NCI-H1105 treated with DMSO at 0.1 percent for 48 hours (cell line): ENCODE results near the gene IYD.
"Not testable (repeated sequence)": the region's sequence is repeated elsewhere in the genome, so short reads cannot be mapped to it uniquely, and the experiment has no call there.

Experiments
- DNase-seq: peaks from one replicate; lab custom pipeline; 2025; lab: John Stamatoyannopoulos, UW

The IYD gene

GRCh38 chr6:150352321-150353296 is 16.2 kb upstream of the IYD start:
- no peak for DNase-seq

DNA sequence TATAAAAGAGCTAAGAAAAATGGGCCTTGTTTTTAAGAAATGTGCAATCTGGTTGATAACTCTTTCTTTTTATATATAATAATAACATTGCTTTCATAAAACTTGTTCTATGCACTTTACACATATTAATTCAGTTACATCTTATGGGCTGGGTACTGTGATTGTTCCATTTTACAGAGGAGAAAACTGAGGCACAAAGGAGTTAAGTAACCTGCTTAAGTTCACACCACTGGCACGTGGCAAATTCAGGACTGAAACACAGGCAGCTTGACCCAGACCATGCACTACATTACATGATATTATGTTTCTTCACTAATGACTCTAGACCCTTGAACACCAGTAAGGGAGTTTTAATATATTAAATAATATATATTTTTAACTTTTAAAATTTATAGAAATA is 15.4 kb upstream of the IYD start:
- no peak for DNase-seq

GRCh38 chr6:150354754-150355571 is 13.8 kb upstream of the IYD start:
- no peak for DNase-seq

DNA sequence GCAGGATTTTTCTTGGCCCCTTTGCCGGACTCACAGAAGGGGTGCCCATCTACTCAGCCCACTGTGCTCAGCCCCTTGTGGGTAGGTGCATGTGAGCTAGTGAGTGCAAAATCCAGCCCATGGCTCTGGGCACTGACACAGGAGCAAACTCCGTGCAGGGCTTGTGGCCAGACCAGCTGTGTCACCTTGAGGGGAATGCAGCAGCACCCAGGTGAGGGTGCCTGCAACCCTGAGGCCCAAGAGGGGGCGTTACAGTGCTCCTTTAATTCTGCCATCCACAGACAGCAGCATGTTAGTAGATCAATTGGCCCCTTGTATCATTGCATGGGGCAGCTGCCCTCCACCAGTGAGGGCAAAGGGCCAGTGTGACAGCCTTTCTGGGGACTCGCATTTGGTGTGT is 12.9 kb upstream of the IYD start:
- DNase-seq = no peak

- DNase-seq = no peak
These were observed 6.9 kb upstream of the IYD start for GRCh38 chr6:150361876-150362275.

DNA sequence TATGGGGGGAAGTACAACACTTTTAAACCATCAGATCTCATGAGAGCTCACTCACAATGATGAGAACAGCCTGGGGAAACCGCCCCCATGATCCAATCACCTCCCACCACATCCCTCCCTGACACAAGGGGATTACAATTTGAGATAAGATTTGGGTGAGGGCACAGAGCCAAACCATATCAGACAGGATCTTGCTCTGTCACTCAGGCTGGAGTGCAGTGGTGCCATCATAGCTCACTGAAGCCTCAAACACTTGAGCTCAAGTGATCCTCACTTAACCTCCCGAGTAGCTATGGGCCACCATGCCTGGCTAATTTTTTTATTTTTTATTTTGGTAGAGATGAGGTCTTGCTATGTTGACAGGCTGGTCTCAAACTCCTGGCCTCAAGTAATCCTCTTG is 5.1 kb upstream of the IYD start:
- DNase-seq = no peak

DNA sequence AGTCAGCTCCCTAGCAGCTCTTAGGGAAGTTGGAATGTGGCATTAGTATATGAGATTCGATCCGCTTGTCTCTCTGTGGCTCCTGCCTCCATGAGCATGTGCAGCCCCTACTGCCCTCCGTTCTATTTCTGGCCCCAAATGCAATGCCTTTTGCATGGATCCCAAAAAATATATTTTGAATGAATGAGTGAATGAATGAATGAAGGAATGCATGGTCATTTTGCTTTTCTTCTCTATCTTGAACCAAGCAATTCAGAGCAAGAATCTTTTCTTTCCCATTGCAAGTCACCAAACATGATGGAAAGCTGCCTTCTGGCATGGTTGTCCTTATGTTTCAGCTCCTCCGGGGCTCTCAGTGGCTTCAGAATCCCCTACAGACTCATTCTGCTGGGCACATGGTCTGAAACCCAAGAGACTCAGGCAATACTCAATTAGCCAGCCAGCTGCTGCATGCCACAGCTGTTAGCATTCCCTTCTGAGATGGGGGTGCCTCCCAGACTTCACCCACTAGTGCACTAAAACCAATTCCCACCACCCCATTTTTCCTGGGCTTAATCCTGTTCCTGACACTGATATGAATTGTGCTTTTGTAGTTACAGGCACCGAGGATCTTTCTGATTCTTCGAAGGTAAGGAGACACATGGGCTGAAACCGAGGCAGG is 2.6 kb upstream of the IYD start:
- DNase-seq = no peak

DNA sequence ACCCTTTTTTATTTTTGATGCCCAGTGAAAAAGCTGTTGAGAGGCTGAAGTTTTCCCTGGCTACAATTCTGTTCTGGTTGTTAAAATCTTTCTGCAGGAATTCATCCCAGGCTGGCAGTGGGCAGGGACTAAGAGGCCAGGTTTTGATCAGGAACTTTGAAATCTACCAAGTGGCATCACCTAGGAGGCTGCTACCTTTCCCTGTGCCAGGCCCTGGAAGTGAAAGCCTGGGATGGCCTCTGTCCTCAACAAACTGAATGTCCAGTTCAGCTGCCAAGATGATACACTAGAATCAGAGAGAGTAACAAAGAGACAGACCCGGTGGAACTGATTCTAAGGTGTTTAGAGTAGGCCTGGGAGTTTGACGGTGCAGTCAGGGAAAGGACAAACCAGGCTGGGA is 596 bp downstream of the IYD start:
- no peak for DNase-seq

DNA sequence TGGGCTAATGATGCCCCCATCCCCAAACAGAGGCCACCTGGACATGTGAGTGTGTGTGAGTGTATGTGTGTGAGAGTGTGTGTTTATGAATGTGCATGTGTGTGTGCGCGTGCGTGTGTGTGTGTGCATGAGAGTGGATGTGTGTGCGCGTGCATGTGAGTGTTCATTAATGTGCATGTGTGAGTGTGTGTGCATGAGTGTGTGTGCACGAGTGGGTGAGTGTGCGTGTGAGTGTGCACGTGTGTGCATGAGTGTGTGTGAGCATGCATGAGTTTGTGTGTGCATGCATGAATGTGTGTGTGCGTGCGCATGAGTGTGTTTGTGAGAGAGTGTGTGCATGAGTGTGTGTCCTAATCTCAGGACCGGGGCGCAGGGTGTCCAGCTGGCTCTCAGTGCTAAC is 1.3 kb downstream of the IYD start:
- no peak for DNase-seq

- DNase-seq = no peak
These were observed 2.5 kb downstream of the IYD start for GRCh38 chr6:150371356-150371755.

GRCh38 chr6:150372051-150372450 is 3.2 kb downstream of the IYD start:
- DNase-seq = no peak

- DNase-seq = no peak
These were observed 4.5 kb downstream of the IYD start for GRCh38 chr6:150373260-150373701.

- DNase-seq = not testable (repeated sequence)
These were observed 5.5 kb downstream of the IYD start for GRCh38 chr6:150374346-150374745.

DNA sequence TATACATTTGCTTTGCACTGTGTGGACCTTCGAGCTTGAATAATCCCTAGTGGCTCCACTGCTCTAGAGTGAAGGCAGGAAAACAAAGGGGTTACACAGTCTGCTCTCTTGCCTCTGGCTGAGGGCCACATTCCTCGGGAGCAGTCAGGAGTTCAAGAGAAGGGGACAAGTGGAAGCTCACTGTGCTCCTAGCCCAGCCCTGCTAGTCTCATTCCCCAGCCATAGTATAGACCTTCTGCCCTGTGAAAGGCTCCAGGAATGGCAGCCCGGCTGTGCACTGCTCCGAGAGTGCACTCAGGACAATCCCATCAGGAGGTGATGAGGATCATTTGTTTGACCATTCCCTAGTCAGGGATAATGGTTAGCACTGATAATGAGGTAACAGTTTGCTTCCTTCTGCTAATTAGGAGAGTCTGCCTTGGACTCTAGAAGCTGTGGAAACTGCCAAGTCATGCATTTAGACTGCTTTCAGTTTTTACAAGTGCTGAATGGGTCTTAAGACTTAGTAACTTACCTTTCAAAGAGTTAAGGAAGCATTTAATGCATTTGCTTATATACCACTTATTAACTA is 8.5 kb downstream of the IYD start:
- DNase-seq = no peak

DNA sequence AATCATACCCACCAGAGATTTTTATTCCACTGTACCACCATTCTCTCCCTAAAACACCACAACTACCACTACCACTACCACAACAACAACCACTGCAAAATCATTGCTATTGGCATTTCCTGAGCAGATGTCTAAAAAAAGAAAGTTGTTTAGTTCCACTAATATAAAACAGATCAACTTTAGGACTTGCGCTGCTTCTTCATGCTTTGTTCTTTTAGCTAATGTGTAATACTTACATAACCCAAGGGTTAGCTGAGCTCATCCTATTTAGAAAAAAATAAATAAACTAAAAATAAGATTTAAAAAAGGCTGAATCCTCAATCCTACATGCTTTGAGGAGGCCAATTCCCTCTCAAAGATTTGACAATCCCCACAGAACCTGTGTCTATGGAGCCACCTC is 11.4 kb downstream of the IYD start:
- no peak for DNase-seq

DNA sequence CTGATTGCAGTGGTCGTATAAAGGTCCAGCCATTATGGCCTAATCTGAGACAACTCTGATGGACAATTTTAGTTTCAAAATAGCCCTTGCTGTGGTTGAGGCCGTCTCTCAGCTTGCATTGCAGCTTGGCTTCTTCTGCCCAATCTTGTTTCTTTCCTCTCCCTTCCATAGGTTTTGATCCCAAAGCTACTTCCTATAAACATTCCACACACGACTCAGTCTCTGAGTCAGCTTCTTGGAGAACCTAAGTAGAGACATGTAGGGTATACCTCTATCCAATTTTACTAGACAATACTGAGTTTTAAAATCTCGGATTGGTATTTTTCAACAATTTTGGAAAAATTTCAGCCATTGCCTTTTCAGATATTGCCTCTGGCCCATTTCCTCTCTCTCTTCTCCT is 13.4 kb downstream of the IYD start:
- no peak for DNase-seq

GRCh38 chr6:150391414-150391813 is 22.6 kb downstream of the IYD start:
- no peak for DNase-seq

GRCh38 chr6:150391890-150392289 is 23.1 kb downstream of the IYD start:
- DNase-seq = no peak

- no peak for DNase-seq
These were observed 23.8 kb downstream of the IYD start for GRCh38 chr6:150392452-150393220.

- no peak for DNase-seq
These were observed 25.5 kb downstream of the IYD start for GRCh38 chr6:150394053-150394898.
